HFFc6 (cell line): ENCODE measurements around the gene MEST. TPM values are rescaled to one million over a fixed set of nuclear protein-coding genes. Genes with fewer than 3 reads are reported as not detected.

Source experiments
- DNase-seq: peaks from one replicate; pipeline ENCODE4 v3.0.0-alpha.2; 2018
- H3K27ac Mint-ChIP-seq: 2 replicates; pipeline ENCODE4 v1.8.0; 2020; ENCODE audit warnings: mild to moderate bottlenecking, mixed read lengths
- H3K27me3 Mint-ChIP-seq: 2 replicates; pipeline ENCODE4 v1.8.0; 2021; ENCODE audit warnings: mild to moderate bottlenecking, moderate library complexity, mixed read lengths; ENCODE audit not compliant: insufficient read depth
- H3K36me3 Mint-ChIP-seq: 2 replicates; pipeline ENCODE4 v1.8.0; 2021; ENCODE audit warnings: low read depth, mixed read lengths
- H3K4me1 Mint-ChIP-seq: 2 replicates; pipeline ENCODE4 v1.8.0; 2020; ENCODE audit warnings: low read depth, mixed read lengths
- H3K4me3 Mint-ChIP-seq: 2 replicates; pipeline ENCODE4 v1.8.0; 2020; ENCODE audit warnings: mild to moderate bottlenecking, moderate library complexity, mixed read lengths
- H3K9me3 Mint-ChIP-seq: 2 replicates; pipeline ENCODE4 v1.8.0; 2020; ENCODE audit warnings: mild to moderate bottlenecking, mixed read lengths
- total RNA-seq, 6 experiments: library from RNA; stranded (reverse); fragmentation: NEBNext Ultra II Directional; extraction: Animal tissue kit (Norgen Biotek cat#: 25700); gene quantifications; 2 replicates in 1 of 6; 3 replicates in 5 of 6; pipeline ENCODE4 v1.2.3, GENCODE V29; 2021
- TF ChIP-seq, protein P1 (sequence below): fragments of 200-600 bp; sonication (generic); IDR thresholded peaks from 2 replicates; pipeline ENCODE4 v1.5.0; 2021; ENCODE audit warnings: antibody characterized with exemption, mild to moderate bottlenecking

MEST gene
- total RNA-seq, 6 experiments from 2014 or later, result 0.28 to 3.7 (median 2.1) TPM

DNA sequence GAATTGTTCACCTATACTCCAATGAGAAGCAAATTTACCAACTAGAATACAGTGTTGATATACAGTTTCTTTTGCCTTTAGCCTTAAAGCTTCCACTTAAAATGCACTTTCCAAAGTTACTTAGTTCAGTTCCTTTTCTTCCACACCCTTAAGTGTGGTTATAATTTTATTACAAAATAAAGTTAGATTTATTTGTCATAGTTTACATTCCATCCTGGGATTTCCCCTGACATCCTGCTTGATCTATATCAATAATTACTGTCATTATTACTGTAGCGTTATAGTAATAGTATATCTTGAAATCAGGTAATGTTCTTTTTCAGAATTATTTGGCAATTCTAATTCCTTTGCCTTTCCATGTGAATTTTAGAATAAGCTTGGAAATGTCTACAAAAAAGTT, 23.3 kb upstream of the MEST start:
- H3K9me3 Mint-ChIP-seq, result no peaks in the 10 kb centered on the region
- TF ChIP-seq, protein P1, sequence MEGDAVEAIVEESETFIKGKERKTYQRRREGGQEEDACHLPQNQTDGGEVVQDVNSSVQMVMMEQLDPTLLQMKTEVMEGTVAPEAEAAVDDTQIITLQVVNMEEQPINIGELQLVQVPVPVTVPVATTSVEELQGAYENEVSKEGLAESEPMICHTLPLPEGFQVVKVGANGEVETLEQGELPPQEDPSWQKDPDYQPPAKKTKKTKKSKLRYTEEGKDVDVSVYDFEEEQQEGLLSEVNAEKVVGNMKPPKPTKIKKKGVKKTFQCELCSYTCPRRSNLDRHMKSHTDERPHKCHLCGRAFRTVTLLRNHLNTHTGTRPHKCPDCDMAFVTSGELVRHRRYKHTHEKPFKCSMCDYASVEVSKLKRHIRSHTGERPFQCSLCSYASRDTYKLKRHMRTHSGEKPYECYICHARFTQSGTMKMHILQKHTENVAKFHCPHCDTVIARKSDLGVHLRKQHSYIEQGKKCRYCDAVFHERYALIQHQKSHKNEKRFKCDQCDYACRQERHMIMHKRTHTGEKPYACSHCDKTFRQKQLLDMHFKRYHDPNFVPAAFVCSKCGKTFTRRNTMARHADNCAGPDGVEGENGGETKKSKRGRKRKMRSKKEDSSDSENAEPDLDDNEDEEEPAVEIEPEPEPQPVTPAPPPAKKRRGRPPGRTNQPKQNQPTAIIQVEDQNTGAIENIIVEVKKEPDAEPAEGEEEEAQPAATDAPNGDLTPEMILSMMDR, result no peak
- no peaks in the 10 kb centered on the region for H3K4me1 Mint-ChIP-seq
- no peak overlapping the region for H3K27ac Mint-ChIP-seq
- H3K4me3 Mint-ChIP-seq, result no peak overlapping the region
- peaks cover 33% of the 10 kb centered on the region for H3K27me3 Mint-ChIP-seq
- no peak for DNase-seq
- no peaks in the 10 kb centered on the region for H3K36me3 Mint-ChIP-seq

DNA sequence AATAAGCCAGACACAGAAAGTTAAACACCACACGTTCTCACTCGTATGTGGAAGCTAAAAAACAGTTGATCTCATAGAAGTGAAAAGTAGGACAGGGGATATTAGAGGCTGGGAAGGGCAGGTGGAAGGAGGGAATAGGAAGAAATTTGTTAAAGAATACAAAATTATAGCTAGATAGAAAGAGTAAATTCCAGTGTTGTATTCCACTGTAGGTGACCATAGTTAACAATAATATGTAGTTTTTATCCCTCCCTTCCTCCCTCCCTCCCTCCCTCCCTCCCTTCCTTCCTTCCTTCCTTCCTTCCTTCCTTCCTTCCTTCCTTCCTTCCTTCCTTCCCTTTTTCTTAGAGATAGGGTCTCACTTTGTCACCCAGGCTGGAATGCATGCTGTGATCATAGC, 19.9 kb upstream of the MEST start:
- Mint-ChIP-seq H3K27ac (no peak overlapping the region), H3K4me1 (peaks cover 7% of the 10 kb centered on the region), H3K36me3 (no peaks in the 10 kb centered on the region), H3K4me3 (no peak overlapping the region), H3K9me3 (no peaks in the 10 kb centered on the region), H3K27me3 (peaks cover 30% of the 10 kb centered on the region)
- no peak for DNase-seq
- TF ChIP-seq, protein P1, result no peak

DNA sequence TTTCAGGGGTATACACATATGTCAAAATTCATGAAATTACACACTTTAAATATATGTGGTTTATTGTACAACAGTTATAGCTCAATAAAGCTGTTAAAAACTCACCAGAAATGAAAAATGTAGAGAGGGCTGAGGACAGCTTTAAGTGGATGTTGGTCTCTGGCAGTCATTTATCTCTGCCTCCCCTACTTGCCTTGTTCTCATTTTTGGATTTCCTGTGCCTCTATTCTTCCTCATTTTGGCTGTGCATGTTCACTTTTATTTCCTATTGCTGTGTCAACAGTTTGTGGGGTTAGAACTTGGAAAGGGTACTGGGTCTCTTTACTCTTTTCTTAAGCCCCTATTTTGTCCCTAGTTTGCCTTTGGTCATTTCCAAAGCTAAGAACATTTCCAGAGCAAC, 18.6 kb upstream of the MEST start:
- no peak overlapping the region for H3K27ac Mint-ChIP-seq
- H3K27me3 Mint-ChIP-seq, result peaks cover 31% of the 10 kb centered on the region
- H3K4me1 Mint-ChIP-seq, result peaks cover 7% of the 10 kb centered on the region
- H3K36me3 Mint-ChIP-seq, result no peaks in the 10 kb centered on the region
- no peaks in the 10 kb centered on the region for H3K9me3 Mint-ChIP-seq
- no peak for DNase-seq
- TF ChIP-seq, protein P1, result no peak
- H3K4me3 Mint-ChIP-seq, result no peak overlapping the region

DNA sequence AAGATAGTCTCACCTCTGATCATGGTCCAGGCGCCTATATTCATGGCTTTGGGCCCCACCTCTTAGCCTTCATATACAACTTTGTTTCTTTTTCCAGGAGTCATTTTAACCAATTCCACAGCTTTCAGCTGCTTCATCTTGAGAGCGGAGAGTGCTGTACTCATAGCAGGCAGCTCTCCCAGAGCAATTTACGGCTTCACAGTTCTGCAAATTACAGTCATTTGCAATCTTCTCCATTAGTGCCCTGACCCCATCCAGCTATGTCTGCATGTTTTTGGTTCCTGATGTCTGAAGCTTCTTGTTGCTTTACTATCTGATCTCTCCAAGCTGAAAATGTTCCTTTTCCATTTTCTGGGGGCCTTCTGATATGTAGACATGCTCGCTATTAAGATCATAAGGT, 18.0 kb upstream of the MEST start:
- TF ChIP-seq, protein P1, result no peak
- Mint-ChIP-seq H3K4me3 (no peak overlapping the region), H3K9me3 (no peaks in the 10 kb centered on the region), H3K27me3 (peaks cover 31% of the 10 kb centered on the region), H3K4me1 (peaks cover 7% of the 10 kb centered on the region), H3K27ac (no peak overlapping the region), H3K36me3 (no peaks in the 10 kb centered on the region)
- DNase-seq, result no peak

DNA sequence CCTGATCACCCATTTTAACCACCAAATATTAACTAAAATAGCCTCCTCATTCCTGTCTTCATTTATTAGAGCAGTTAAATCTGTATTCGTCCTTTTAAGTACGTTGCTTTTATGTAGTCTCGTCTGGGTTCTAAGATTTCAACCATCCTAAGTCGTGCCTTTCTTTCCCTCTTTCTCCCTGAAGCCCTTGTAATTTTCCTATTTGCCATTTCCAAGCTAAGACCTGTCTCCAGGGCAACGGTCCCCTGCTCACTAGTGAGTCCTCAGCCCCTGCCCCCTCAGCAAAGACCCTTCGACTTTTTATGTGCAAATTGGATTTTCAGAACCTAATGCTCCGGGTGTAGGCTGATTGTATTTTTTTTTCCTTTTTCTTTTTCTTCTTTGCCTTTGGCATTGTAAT, 16.1 kb upstream of the MEST start:
- H3K27ac Mint-ChIP-seq, result no peak overlapping the region
- H3K27me3 Mint-ChIP-seq, result peaks cover 35% of the 10 kb centered on the region
- no peaks in the 10 kb centered on the region for H3K9me3 Mint-ChIP-seq

More for the DNA sequence above, 16.1 kb upstream of the MEST start:
- Mint-ChIP-seq H3K4me1 (peaks cover 7% of the 10 kb centered on the region), H3K4me3 (no peak overlapping the region), H3K36me3 (no peaks in the 10 kb centered on the region)
- TF ChIP-seq, protein P1, result no peak
- no peak for DNase-seq
